Activated CD8-positive, alpha-beta memory T cell treated with anti-CD3 and anti-CD28 coated beads, Interleukin-2, amount 50 U/mL, for 24 hours (primary cell): Measurements from ENCODE around the gene WNT3.
"Not testable (repeated sequence)": the region's sequence is repeated elsewhere in the genome, so short reads cannot be mapped to it uniquely, and the experiment has no call there.

Experiments
- DNase-seq: peaks from one replicate; pipeline ENCODE4 v3.0.0-alpha.2; 2020; ENCODE audit errors: extremely low read depth

WNT3 gene

GRCh38 chr17:46813920-46814319, 4.6 kb downstream of the WNT3 start:
- DNase-seq: no peak

GRCh38 chr17:46812624-46813318, 5.7 kb downstream of the WNT3 start:
- no peak for DNase-seq

GRCh38 chr17:46811978-46812583, 6.4 kb downstream of the WNT3 start:
- no peak for DNase-seq

- DNase-seq: no peak
Observed at GRCh38 chr17:46810837-46811236, 7.7 kb downstream of the WNT3 start.

DNA sequence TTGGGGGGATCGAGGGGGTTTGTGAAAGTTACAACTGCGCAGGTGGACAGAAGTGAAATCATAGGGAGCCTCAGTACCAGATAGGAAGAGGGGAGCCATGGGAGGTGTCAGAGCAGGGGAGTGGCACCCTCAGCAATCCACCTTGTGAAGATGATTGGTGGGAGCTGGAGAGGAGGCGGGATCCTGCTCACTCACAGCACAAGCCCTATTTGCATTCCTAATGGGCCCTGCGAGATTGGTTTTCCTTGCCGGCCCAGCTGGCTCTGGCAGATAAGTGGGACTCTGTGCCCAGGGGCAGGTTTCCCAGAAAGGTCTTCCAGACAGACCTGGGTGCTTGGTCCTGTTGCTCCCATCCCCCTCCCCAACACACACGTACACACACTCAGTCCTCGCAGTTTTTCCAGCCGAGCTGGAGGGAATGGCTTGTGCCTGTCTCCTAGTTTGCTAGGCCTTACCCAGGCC, 9.4 kb downstream of the WNT3 start:
- DNase-seq: no peak

DNA sequence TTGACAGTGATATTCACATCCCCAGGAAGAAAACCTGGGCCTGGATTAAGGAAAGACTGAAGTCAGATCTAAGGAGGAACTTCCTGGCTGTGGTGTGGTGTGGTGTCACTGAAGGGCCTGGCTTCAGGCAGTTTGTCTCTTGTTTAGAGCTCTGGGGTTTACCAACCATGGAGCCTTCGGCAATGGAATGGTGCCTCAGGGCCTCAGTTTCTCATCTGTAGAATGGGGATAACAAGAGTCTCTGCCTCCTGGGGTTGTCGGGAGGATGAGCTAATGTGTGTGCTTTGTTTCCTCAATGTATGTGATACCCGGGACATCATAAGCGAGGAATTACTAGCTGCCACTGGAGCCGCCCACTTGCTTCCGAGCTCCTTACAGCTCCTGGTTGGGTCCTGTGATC, 12.7 kb downstream of the WNT3 start:
- DNase-seq: no peak

DNA sequence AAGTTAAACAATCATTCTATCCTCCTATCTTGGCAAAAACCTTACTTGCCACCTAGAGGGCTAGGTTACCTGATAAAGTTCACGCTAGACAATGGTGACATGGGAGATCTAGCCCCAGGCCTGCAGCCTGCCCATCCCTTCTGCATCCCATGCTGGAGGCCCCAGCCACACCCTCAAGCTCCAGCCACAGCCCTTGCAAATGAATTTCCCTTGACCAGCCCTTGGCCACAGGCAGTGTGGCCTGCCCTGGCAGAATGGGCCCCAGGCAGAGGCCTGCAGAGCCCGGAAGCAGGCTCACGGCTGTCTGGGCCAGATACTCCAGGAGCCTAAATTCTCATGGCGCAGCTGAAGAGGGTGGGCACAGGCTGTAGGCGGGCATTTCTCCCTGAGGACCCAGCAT, 14.9 kb downstream of the WNT3 start:
- no peak for DNase-seq

DNA sequence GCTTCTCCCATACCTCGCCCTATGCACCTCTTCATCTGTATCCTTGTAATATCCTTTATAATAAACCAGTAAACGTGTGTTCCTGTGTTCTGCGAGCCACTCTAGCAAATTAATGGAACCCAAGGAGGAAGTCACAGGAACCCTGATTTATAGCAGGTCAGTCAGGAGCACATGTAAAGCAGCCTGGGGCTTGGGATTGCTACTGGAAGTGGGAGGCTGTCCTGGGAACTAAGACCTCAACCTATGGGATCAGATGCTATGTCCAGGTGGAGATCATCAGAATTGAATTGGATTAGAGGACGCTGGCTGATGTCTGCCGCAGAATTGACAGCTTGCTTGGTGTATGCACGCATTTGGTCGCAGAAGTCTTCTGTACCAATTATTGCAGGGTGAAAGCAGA, 15.7 kb downstream of the WNT3 start:
- DNase-seq: no peak

DNA sequence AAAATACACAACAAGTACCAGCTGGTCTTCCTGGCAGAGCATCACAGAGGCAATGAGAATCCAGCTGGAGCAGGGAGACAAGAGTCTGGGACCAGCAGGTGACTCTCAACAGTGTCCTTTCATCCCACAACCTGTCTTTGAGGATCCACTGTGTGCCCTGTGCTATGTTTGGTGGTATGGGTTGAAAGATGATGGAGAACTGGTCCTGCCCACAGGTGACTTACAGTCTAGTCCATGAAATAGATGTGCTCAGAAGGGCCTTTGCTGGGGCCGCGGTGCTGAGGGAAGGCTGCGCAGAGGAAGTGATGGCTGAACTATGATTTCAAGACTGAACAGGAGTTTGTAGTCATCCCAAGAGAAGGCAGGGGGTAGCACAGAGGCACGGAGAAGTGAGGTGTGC, 17.9 kb downstream of the WNT3 start:
- DNase-seq: no peak

DNA sequence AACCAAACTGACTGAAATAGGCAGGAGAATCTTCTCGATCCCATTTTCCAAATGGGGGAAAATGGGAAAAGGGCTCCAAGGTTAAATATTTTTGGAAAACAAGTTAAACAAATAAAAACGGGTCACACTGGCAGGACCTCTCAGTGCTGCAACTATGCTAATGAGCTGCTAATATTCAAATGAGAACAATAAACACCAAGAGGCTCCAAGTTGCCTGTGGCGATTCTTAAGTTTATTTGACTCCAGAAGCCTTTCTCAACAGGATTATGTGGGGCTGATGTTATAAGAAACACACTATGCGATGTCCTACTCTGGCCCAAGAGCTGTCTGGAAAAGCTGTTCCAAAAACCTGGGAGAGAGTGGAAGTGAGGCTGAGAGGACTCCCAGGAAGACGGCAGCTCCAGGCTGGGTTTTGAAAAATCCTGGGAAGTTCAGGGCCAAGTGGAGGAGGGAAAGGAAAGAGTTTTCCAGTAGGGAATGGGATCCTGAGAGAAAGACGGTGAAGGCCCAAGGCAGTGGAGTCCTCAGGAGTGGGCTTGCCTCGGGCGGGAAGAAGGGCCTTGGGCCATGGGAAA, 21.4 kb downstream of the WNT3 start:
- no peak for DNase-seq

DNA sequence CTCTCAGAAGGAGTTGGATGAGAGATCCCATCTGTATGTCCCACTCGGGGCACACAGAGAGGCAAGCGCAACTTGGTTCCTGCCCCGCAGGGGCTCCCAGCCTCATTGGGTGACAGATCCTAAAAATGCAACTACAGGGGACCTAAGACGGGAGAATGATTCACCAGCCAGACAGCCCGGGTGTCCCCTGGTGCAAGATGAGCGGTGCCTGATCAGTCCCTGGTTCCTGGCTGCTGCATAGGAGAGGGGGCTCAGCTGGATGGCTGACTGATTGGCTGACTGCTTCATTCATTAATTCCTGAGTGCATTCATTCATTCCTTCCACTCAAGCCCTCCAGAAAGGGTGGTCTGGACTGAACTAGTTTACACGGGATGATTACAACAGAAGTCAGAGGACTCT, 22.0 kb downstream of the WNT3 start:
- DNase-seq: no peak

- DNase-seq: no peak
Observed at GRCh38 chr17:46796084-46796483, 22.4 kb downstream of the WNT3 start.

GRCh38 chr17:46795379-46795952, 23.0 kb downstream of the WNT3 start:
- no peak for DNase-seq

- no peak for DNase-seq
Observed at GRCh38 chr17:46794318-46794717, 24.2 kb downstream of the WNT3 start.

- no peak for DNase-seq
Observed at GRCh38 chr17:46793541-46793940, 25.0 kb downstream of the WNT3 start.

- DNase-seq: not testable (repeated sequence)
Observed at GRCh38 chr17:46793023-46793422, 25.5 kb downstream of the WNT3 start.

DNA sequence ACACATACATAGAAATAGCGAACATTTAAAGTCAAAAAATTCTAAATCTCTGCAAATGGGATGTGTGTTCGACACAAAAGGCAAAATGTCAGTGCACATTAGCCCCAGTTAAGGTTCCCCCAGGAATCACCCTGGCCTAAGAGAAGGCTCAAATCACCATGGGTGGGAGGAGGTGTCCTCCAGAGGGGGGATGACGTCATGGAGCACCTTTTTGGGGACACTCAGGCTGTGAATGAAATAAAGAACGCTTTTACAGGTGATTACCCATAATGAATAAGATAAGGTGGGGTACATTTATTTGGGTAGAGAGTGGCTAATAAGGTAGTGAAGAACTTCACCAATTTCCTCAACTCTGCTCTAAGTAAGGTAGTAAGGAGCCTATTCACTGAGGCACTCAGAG, 26.4 kb downstream of the WNT3 start:
- DNase-seq: no peak

GRCh38 chr17:46791531-46791930, 27.0 kb downstream of the WNT3 start:
- no peak for DNase-seq

GRCh38 chr17:46790216-46790615, 28.3 kb downstream of the WNT3 start:
- DNase-seq: no peak

DNA sequence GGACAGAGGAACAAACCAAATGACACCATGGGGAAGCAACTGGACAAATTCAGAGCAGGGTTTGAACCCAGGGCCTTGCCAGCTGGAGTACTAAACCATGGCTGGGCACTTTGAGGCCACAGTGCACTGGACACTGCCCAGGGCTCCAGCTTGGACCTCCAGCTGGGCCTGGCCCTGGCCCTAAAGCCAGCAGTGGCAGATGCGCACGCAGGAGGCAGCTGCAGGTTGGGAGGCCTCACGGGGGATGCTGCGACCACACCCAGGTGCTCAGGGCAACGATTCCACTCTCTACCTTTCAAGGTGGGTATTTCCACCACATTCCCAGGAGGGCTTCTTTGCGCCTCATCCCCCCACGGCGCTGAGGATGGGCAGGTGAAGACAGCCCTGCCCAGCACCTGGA, 28.9 kb downstream of the WNT3 start:
- no peak for DNase-seq

DNA sequence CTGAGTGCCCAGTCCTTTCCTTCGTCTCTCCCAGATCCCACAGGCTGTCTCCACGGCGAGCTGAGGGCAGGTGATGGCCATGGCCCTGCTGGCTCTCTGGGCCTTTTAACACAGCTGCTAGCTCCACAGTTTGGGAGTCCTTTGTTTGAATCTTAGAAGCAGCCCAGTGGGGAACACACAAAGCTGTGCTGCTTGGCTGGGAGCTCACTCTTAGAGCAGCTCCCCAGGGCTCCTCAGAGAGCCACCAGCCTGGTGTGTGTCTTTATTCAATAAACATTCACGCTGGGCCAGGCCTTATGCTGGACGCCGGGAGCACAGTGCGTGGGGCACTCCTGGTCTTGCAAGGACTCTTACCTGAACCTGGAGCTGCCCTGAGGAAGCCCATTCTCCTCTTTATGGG, 29.7 kb downstream of the WNT3 start:
- no peak for DNase-seq

DNA sequence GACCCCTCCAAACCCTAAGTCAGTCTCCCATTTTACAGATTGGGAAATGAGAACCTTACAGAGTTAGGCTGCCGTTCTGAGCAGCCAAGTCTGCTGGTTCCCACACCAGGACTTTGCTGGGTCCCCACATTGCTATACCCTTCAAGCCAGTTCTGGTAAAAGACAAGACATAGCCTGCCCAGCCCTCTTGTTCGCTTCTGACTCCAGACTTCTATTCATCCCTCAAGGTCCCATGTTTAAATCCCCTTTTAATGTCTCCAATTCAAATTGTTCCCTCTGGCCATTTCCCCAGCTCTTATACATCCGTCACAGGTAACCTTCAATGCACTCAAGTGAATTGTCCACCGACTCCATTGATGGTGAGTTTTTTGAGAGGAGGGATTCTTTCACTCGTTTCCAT, 30.2 kb downstream of the WNT3 start:
- no peak for DNase-seq

DNA sequence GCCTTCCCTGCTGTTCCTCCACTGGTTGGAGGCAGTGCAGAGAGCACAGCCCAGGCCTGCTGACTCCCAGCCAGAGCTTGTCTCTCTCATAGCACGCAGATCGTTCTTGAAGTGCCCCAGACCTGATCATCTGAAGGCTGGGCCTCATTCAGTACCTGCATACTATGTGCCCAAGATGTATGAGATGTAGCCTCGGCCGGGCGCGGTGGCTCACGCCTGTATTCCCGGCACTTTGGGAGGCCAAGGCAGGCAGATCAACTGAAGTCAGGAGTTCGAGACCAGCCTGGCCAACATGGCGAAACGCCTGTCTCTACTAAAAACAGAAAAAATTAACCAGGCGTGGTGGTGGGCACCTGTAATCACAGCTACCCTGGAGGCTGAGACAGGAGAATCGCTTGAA, 31.0 kb downstream of the WNT3 start:
- DNase-seq: no peak
